ENCODE data around the gene MTRF1L.
"Not testable (repeated sequence)": the region's sequence is repeated elsewhere in the genome, so short reads cannot be mapped to it uniquely, and the experiment has no call there.

The MTRF1L gene

GRCh38 chr6:152969688-152970418, 32.7 kb downstream of the MTRF1L start:
- no peak for DNase-seq

- not testable (repeated sequence) for DNase-seq
Observed at GRCh38 chr6:152966168-152966894, 36.2 kb downstream of the MTRF1L start.

GRCh38 chr6:152959333-152959732, 43.2 kb downstream of the MTRF1L start:
- DNase-seq: no peak

GRCh38 chr6:152957796-152958195, 44.7 kb downstream of the MTRF1L start:
- no peak for DNase-seq

GRCh38 chr6:152954443-152954842, 48.1 kb downstream of the MTRF1L start:
- DNase-seq: no peak

- DNase-seq: no peak
Observed at GRCh38 chr6:152952866-152953509, 49.5 kb downstream of the MTRF1L start.

- no peak for DNase-seq
Observed at GRCh38 chr6:152952045-152952444, 50.5 kb downstream of the MTRF1L start.

- DNase-seq: no peak
Observed at GRCh38 chr6:152950240-152950639, 52.3 kb downstream of the MTRF1L start.

GRCh38 chr6:152948150-152948768, 54.2 kb downstream of the MTRF1L start:
- DNase-seq: no peak

- DNase-seq: no peak
Observed at GRCh38 chr6:152946995-152947394, 55.5 kb downstream of the MTRF1L start.

GRCh38 chr6:152946484-152946883, 56.0 kb downstream of the MTRF1L start:
- DNase-seq: no peak

- DNase-seq: no peak
Observed at GRCh38 chr6:152943260-152943897, 59.1 kb downstream of the MTRF1L start.

- DNase-seq: no peak
Observed at GRCh38 chr6:152942319-152942869, 60.1 kb downstream of the MTRF1L start.

GRCh38 chr6:152941746-152942145, 60.8 kb downstream of the MTRF1L start:
- DNase-seq: no peak
